ENCODE measurements around the gene MAST3.
A peak's percentile ranks its signal among the peaks of the same experiment; 100 is the strongest.

The MAST3 gene

GRCh38 chr19:18185538-18185937 lies 88.0 kb downstream of the MAST3 start:
- H3K4me1 Mint-ChIP-seq, result no peaks in the 10 kb centered on the region
- peaks cover 14% of the 10 kb centered on the region for H3K27me3 Mint-ChIP-seq
- DNase-seq (no peak), ATAC-seq (no peak)
- H3K27ac Mint-ChIP-seq, result no peak overlapping the region
- no peaks in the 10 kb centered on the region for H3K9me3 Mint-ChIP-seq
- no peak overlapping the region for H3K4me3 Mint-ChIP-seq

GRCh38 chr19:18190278-18190677 lies 92.7 kb downstream of the MAST3 start:
- H3K9me3 Mint-ChIP-seq, result no peaks in the 10 kb centered on the region
- H3K27me3 Mint-ChIP-seq, result peaks cover 6% of the 10 kb centered on the region
- DNase-seq (no peak), ATAC-seq (no peak)
- H3K4me3 Mint-ChIP-seq, result no peak overlapping the region
- H3K27ac Mint-ChIP-seq, result no peak overlapping the region
- peaks cover 27% of the 10 kb centered on the region for H3K4me1 Mint-ChIP-seq

- Mint-ChIP-seq H3K9me3 (no peaks in the 10 kb centered on the region), H3K4me1 (peaks cover 27% of the 10 kb centered on the region), H3K27me3 (no peaks in the 10 kb centered on the region), H3K27ac (peak overlapping the region in 1 of 2 donors; percentile 7), H3K4me3 (peak overlapping the region; percentile 84 to 87)
- DNase-seq (no peak), ATAC-seq (no peak)
Observed at GRCh38 chr19:18191640-18192062, 94.1 kb downstream of the MAST3 start.

GRCh38 chr19:18192673-18193387 lies 95.3 kb downstream of the MAST3 start, which contains the start of gene MPV17L2:
Gene MPV17L2, plus strand, starts transcription at chr19:18193218. Its CDS starts 64 bp downstream, at chr19:18193282.
- H3K27ac Mint-ChIP-seq, result peak within 1 kb of the TSS; percentile 85 to 96
- DNase-seq (peak; percentile 98 to 99), ATAC-seq (peak; percentile 96)
- no peaks in the 10 kb centered on the region for H3K27me3 Mint-ChIP-seq
- H3K9me3 Mint-ChIP-seq, result no peaks in the 10 kb centered on the region
- peaks cover 27% of the 10 kb centered on the region for H3K4me1 Mint-ChIP-seq
- peak within 1 kb of the TSS; percentile 84 to 87 for H3K4me3 Mint-ChIP-seq

- Mint-ChIP-seq H3K4me1 (peaks cover 27% of the 10 kb centered on the region), H3K4me3 (peak overlapping the region; percentile 84 to 87), H3K27ac (peak overlapping the region; percentile 85 to 90)
Observed at GRCh38 chr19:18193388-18194180, 96.0 kb downstream of the MAST3 start.

GRCh38 chr19:18194181-18194530 lies 96.6 kb downstream of the MAST3 start:
- peaks cover 27% of the 10 kb centered on the region for H3K4me1 Mint-ChIP-seq
- H3K4me3 Mint-ChIP-seq, result peak overlapping the region; percentile 84 to 87
- no peaks in the 10 kb centered on the region for H3K9me3 Mint-ChIP-seq
- DNase-seq (no peak), ATAC-seq (no peak)
- peak overlapping the region in 1 of 2 donors; percentile 90 for H3K27ac Mint-ChIP-seq
- H3K27me3 Mint-ChIP-seq, result no peaks in the 10 kb centered on the region

More at GRCh38 chr19:18193388-18194180, 96.0 kb downstream of the MAST3 start:
- DNase-seq (no peak), ATAC-seq (no peak)
- Mint-ChIP-seq H3K9me3 (no peaks in the 10 kb centered on the region), H3K27me3 (no peaks in the 10 kb centered on the region)

GRCh38 chr19:18194554-18195238 lies 97.1 kb downstream of the MAST3 start:
- peaks cover 27% of the 10 kb centered on the region for H3K4me1 Mint-ChIP-seq
- ATAC-seq, result no peak

GRCh38 chr19:18196511-18196845 lies 98.9 kb downstream of the MAST3 start:
- Mint-ChIP-seq H3K9me3 (no peaks in the 10 kb centered on the region), H3K4me1 (peaks cover 29% of the 10 kb centered on the region), H3K4me3 (no peak overlapping the region), H3K27ac (peak overlapping the region; percentile 33 to 90), H3K27me3 (no peaks in the 10 kb centered on the region)
- no peak for DNase-seq
- no peak for ATAC-seq

More at GRCh38 chr19:18194554-18195238, 97.1 kb downstream of the MAST3 start:
- Mint-ChIP-seq H3K4me3 (peak overlapping the region; percentile 84 to 87), H3K27ac (peak overlapping the region in 1 of 2 donors; percentile 52), H3K9me3 (no peaks in the 10 kb centered on the region), H3K27me3 (no peaks in the 10 kb centered on the region)
- peak; percentile 33 to 40 for DNase-seq

GRCh38 chr19:18197306-18197705 lies 99.7 kb downstream of the MAST3 start:
- H3K4me3 Mint-ChIP-seq, result no peak overlapping the region
- ATAC-seq (no peak), DNase-seq (no peak)
- H3K9me3 Mint-ChIP-seq, result no peaks in the 10 kb centered on the region
- peaks cover 29% of the 10 kb centered on the region for H3K4me1 Mint-ChIP-seq
- no peak overlapping the region for H3K27ac Mint-ChIP-seq
- H3K27me3 Mint-ChIP-seq, result no peaks in the 10 kb centered on the region

GRCh38 chr19:18197941-18198340 lies 100.4 kb downstream of the MAST3 start:
- ATAC-seq (no peak), DNase-seq (no peak)
- no peaks in the 10 kb centered on the region for H3K27me3 Mint-ChIP-seq
- H3K4me3 Mint-ChIP-seq, result no peak overlapping the region
- no peaks in the 10 kb centered on the region for H3K9me3 Mint-ChIP-seq
- H3K27ac Mint-ChIP-seq, result peak overlapping the region in 1 of 2 donors; percentile 57
- H3K4me1 Mint-ChIP-seq, result peaks cover 34% of the 10 kb centered on the region

GRCh38 chr19:18198374-18198773 lies 100.8 kb downstream of the MAST3 start:
- no peak for DNase-seq
- no peak for ATAC-seq
- Mint-ChIP-seq H3K27me3 (no peaks in the 10 kb centered on the region), H3K9me3 (no peaks in the 10 kb centered on the region), H3K27ac (peak overlapping the region in 1 of 2 donors; percentile 31), H3K4me1 (peaks cover 38% of the 10 kb centered on the region), H3K4me3 (no peak overlapping the region)

Measured in stimulated activated naive CD8-positive, alpha-beta T cell treated with anti-CD3 and anti-CD28 coated beads, Interleukin-15, amount 100 ng/mL, for 72 hours (primary cell).